ENCODE data around the gene MPC1L. TPM values are rescaled to one million over a fixed set of nuclear protein-coding genes. Genes with fewer than 3 reads are reported as not detected.

MPC1L gene
- total and polyA plus RNA-seq, 2 of the 4 experiments (the other 2 are of a cell fraction): not detected

Other genes starting within 250 kb of the MPC1L start
- gene ATP6AP2, start 42.5 kb upstream of the MPC1L start, total RNA-seq (2012; rRNA removed): 61.4 and 76.2 TPM in 2 replicates
- 141 and 175 TPM in 2 replicates for gene ATP6AP2, start 42.5 kb upstream of the MPC1L start, polyA plus RNA-seq (2012; rRNA removed)
- gene CXorf38, start 24.1 kb downstream of the MPC1L start, total RNA-seq (2012; rRNA removed): 9.9 and 10.0 TPM in 2 replicates
- gene CXorf38, start 24.1 kb downstream of the MPC1L start, polyA plus RNA-seq (2012; rRNA removed): 6.7 and 7.0 TPM in 2 replicates
- gene MED14, start 112.1 kb downstream of the MPC1L start, total RNA-seq (2012; rRNA removed): 16.4 and 17.6 TPM in 2 replicates
- gene MED14, start 112.1 kb downstream of the MPC1L start, polyA plus RNA-seq (2012; rRNA removed): 25.9 and 28.0 TPM in 2 replicates

Measured in IMR-90 (cell line).